Loucy (cell line): ENCODE measurements around the gene DEXI.

ENCODE experiments used
- CTCF ChIP-seq: fragments of 200-600 bp; sonication (generic); conservative IDR thresholded peaks from 2 replicates; pipeline ENCODE4 v1.5.1; 2014; ENCODE audit warnings: mild to moderate bottlenecking, antibody characterized with exemption, low read length
- EZH2phosphoT487 ChIP-seq: fragments of 200-600 bp; IDR thresholded peaks from 2 replicates; pipeline ENCODE4 v1.6.1; 2018; ENCODE audit warnings: antibody characterized with exemption, mild to moderate bottlenecking, moderate library complexity, borderline replicate concordance

- TF ChIP-seq EZH2phosphoT487 (no peak), CTCF (no peak)
Observed at GRCh38 chr16:10976634-10977033, 34.4 kb upstream of the DEXI start.
